Measurements from ENCODE around the gene BRPF3. TPM values are rescaled to one million over a fixed set of nuclear protein-coding genes. Genes with fewer than 3 reads are reported as not detected.
A peak's percentile ranks its signal among the peaks of the same experiment; 100 is the strongest.

BRPF3 gene
- 11.6 and 14.9 TPM in 2 replicates for total RNA-seq

- DNase-seq: peak; percentile 80
Observed at GRCh38 chr6:36196113-36196879, at the start of gene BRPF3. BRPF3 (plus strand) TSS chr6:36196744; CDS start chr6:36200323, 3,579 bp downstream.

- no peak for DNase-seq
Observed at GRCh38 chr6:36147294-36147693, 49.2 kb upstream of the BRPF3 start.

- no peak for DNase-seq
Observed at GRCh38 chr6:36149476-36149875, 47.1 kb upstream of the BRPF3 start.

- no peak for DNase-seq
Observed at GRCh38 chr6:36150283-36150682, 46.3 kb upstream of the BRPF3 start.

GRCh38 chr6:36154286-36154685 is 42.3 kb upstream of the BRPF3 start:
- DNase-seq: no peak

GRCh38 chr6:36155662-36156061 is 40.9 kb upstream of the BRPF3 start:
- no peak for DNase-seq

GRCh38 chr6:36160147-36160760 is 36.3 kb upstream of the BRPF3 start:
- no peak for DNase-seq

GRCh38 chr6:36169023-36170007 is 27.2 kb upstream of the BRPF3 start:
- no peak for DNase-seq

- DNase-seq: no peak
Observed at GRCh38 chr6:36170704-36171103, 25.8 kb upstream of the BRPF3 start.

- no peak for DNase-seq
Observed at GRCh38 chr6:36171573-36171972, 25.0 kb upstream of the BRPF3 start.

GRCh38 chr6:36177166-36177565 is 19.4 kb upstream of the BRPF3 start:
- no peak for DNase-seq

GRCh38 chr6:36178544-36178943 is 18.0 kb upstream of the BRPF3 start:
- no peak for DNase-seq

GRCh38 chr6:36180126-36180525 is 16.4 kb upstream of the BRPF3 start:
- no peak for DNase-seq

- DNase-seq: no peak
Observed at GRCh38 chr6:36184311-36184710, 12.2 kb upstream of the BRPF3 start.

- DNase-seq: no peak
Observed at GRCh38 chr6:36186199-36186598, 10.3 kb upstream of the BRPF3 start.

- no peak for DNase-seq
Observed at GRCh38 chr6:36187446-36187845, 9.1 kb upstream of the BRPF3 start.

- DNase-seq: peak; percentile 7
Observed at GRCh38 chr6:36195471-36196112, 952 bp upstream of the BRPF3 start.

GRCh38 chr6:36196880-36197548 is 470 bp downstream of the BRPF3 start:
- DNase-seq: peak; percentile 98

GRCh38 chr6:36197739-36198221 is 1.2 kb downstream of the BRPF3 start:
- DNase-seq: no peak

GRCh38 chr6:36198986-36199385 is 2.4 kb downstream of the BRPF3 start:
- DNase-seq: no peak

- no peak for DNase-seq
Observed at GRCh38 chr6:36200154-36200891, 3.8 kb downstream of the BRPF3 start.
